Coronary artery (tissue), 2 donors: Measurements from ENCODE around the gene IL17RA.

Experiments
- DNase-seq: peaks from one replicate; pipeline ENCODE4 v3.0.0-alpha.2; 2017; ENCODE audit warnings: low spot score
- H3K27ac ChIP-seq, 2 donors: fragments of 200-600 bp; sonication (generic); one replicate each; pipeline ENCODE4 v1.5.1; 2016 to 2019
- H3K4me3 ChIP-seq: fragments of 200-600 bp; sonication (generic); 2 replicates; pipeline ENCODE4 v1.5.1; 2016; ENCODE audit warnings: mild to moderate bottlenecking, moderate library complexity
- CTCF ChIP-seq: fragments of 200-600 bp; sonication (generic); IDR thresholded peaks from one replicate; pipeline ENCODE4 v1.5.1; 2019; ENCODE audit warnings: antibody characterized with exemption

Gene IL17RA

DNA sequence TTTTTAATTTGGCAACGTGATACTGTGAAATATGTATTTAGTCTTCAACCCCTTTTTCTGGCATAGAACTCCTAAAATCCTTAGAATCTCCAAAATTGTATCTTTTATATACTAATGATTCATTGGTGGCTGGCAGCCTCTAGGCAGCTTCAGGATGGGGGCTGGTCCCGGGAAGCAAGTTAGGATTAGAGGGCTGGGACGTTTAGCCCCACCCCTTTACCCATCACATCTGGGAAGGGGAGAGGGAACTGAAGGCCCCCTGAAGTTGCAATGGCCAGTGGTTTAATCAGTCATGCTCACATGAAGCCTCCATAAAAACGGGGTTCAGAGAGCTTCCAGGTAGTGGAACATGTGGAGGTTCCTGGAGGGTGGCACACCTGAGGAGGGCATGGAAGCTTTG, 7.1 kb downstream of the IL17RA start:
- DNase-seq, result no peak
- Histone ChIP-seq H3K4me3 (no peak overlapping the region), H3K27ac (no peak overlapping the region)
- no peak for TF ChIP-seq CTCF

DNA sequence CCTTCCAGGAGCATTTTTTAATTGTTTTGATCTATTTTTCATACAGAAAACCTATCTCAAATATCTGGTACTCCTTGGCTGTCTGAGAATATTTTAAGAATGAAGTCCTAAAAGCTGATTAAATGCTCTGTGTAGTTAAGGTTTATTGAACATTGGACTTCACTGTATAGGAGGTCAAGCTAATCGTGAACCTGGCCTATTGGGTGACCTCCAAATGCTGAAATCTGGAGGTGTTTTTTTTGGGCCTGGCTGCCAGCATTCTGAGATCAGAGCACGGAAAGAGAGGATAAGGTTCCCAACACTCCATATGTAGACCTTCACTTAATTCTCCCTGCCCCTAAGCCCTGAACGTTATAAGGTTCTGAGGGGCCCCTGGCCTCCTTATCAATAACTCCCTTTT, 8.3 kb downstream of the IL17RA start:
- H3K27ac ChIP-seq, result no peak overlapping the region
- TF ChIP-seq CTCF, result no peak
- H3K4me3 ChIP-seq, result no peak overlapping the region
- DNase-seq, result no peak

DNA sequence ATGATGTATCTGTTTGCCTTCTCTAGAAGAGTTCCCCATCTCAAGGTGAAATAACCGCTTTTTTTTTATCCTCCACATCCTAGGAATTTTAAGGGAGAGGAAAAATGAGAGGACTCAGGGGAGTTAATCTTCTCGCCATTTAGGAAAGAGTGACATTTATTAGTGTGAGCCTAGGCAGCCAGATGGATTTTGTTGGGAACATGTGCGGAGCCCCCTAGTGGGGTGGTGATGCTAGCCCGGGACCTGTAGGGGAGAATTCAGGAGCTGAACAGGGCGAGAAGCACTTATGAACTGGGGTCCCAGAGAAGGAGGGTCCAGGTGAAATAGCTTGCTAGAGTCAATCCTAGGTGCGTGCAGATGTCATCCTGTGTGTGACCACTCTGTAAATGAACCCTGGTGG, 10.7 kb downstream of the IL17RA start:
- no peak for DNase-seq
- H3K27ac ChIP-seq, result no peak overlapping the region

DNA sequence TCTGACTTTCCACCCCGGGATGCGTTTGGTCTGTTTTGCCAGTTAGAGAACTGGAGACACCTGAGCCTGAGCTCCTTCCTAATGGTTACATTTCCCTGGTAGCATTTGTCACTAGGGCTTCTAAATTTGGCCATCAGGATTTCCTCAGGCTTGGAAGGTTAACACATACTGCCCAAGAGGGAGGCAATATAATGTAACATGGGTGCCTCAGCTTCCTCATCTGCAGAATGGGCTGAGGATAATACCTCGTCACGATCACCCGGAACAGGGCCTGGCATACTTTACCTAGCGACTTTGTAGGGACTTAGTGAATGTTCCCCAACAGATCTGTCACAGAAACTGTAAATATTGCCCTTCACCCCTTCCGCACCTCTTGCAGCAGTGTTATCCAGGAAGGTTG, 11.3 kb downstream of the IL17RA start:
- peak; percentile 3 for DNase-seq
- Histone ChIP-seq H3K4me3 (no peak overlapping the region), H3K27ac (no peak overlapping the region)
- no peak for TF ChIP-seq CTCF

More for the DNA sequence above, 10.7 kb downstream of the IL17RA start:
- TF ChIP-seq CTCF, result no peak
- no peak overlapping the region for H3K4me3 ChIP-seq

GRCh38 chr22:17097062-17097461, 12.3 kb downstream of the IL17RA start:
- DNase-seq, result peak; percentile 31
- H3K27ac ChIP-seq, result no peak overlapping the region
- no peak for TF ChIP-seq CTCF
- no peak overlapping the region for H3K4me3 ChIP-seq

DNA sequence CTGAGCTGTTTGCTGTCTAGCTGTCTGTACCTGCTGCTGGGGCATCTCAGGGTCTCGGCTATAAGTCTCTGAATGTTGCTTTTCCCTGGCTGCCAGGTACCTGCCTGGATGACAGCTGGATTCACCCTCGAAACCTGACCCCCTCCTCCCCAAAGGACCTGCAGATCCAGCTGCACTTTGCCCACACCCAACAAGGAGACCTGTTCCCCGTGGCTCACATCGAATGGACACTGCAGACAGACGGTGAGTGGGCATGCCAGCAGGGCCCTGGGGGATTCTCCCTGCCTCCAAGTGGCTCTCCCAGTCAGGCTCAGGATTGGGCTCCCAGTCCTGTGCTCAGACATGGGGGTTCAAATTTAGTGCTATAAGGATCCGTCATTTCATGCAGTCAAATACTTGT, 12.9 kb downstream of the IL17RA start:
- no peak overlapping the region for H3K4me3 ChIP-seq
- DNase-seq, result peak; percentile 61
- H3K27ac ChIP-seq, result peak overlapping the region in 1 of 2 donors; percentile 55
- no peak for TF ChIP-seq CTCF

GRCh38 chr22:17098379-17098819, 13.6 kb downstream of the IL17RA start:
- no peak overlapping the region for H3K4me3 ChIP-seq
- DNase-seq, result no peak
- peak overlapping the region in 1 of 2 donors; percentile 55 for H3K27ac ChIP-seq
- no peak for TF ChIP-seq CTCF
